Mesothelial cell of epicardium (in vitro differentiated cells): ENCODE data around the gene SLC9A9. TPM values are rescaled to one million over a fixed set of nuclear protein-coding genes. Genes with fewer than 3 reads are reported as not detected.
"Not testable (repeated sequence)": the region's sequence is repeated elsewhere in the genome, so short reads cannot be mapped to it uniquely, and the experiment has no call there.

Experiments used
- DNase-seq, 2 experiments: peaks; one replicate each; pipeline ENCODE4 v3.0.0; 2021; ENCODE audit warnings: low spot score in 2 of 2; ENCODE audit not compliant: unreplicated experiment in 2 of 2
- H3K27ac Mint-ChIP-seq: 2 replicates; pipeline ENCODE4 v1.8.0; 2021; ENCODE audit warnings: mixed read lengths
- H3K27me3 Mint-ChIP-seq: 2 replicates; pipeline ENCODE4 v1.8.0; 2021; ENCODE audit warnings: low read depth, mixed read lengths
- H3K36me3 Mint-ChIP-seq: 2 replicates; pipeline ENCODE4 v1.8.0; 2021; ENCODE audit warnings: mixed read lengths
- H3K4me1 Mint-ChIP-seq: 2 replicates; pipeline ENCODE4 v1.8.0; 2021; ENCODE audit warnings: mixed read lengths
- H3K4me3 Mint-ChIP-seq: 2 replicates; pipeline ENCODE4 v1.8.0; 2021; ENCODE audit warnings: mild to moderate bottlenecking, moderate library complexity, mixed read lengths
- H3K9me3 Mint-ChIP-seq: 2 replicates; pipeline ENCODE4 v1.8.0; 2021; ENCODE audit warnings: mixed read lengths
- CTCF ChIP-seq: fragments of 200-600 bp; sonication (generic); IDR thresholded peaks from one replicate; pipeline ENCODE4 v1.5.0; 2021; ENCODE audit warnings: antibody characterized with exemption; ENCODE audit not compliant: unreplicated experiment
- total RNA-seq: library from RNA; stranded (reverse); gene quantifications from 3 replicates; pipeline ENCODE4 v1.2.1, GENCODE V29; 2021

SLC9A9 gene
- total RNA-seq, 1 donor from 2014 or later: 2.7 TPM

- no peak for DNase-seq
- H3K4me1 Mint-ChIP-seq: peaks cover 2% of the 10 kb centered on the region
- H3K9me3 Mint-ChIP-seq: no peaks in the 10 kb centered on the region
- no peak overlapping the region for H3K27ac Mint-ChIP-seq
- no peak overlapping the region for H3K4me3 Mint-ChIP-seq
- H3K36me3 Mint-ChIP-seq: no peaks in the 10 kb centered on the region
- no peak for TF ChIP-seq CTCF
- peaks cover 3% of the 10 kb centered on the region for H3K27me3 Mint-ChIP-seq
Observed at GRCh38 chr3:143288944-143289343, 559.3 kb downstream of the SLC9A9 start.

GRCh38 chr3:143287403-143287802 is 560.9 kb downstream of the SLC9A9 start:
- H3K36me3 Mint-ChIP-seq: no peaks in the 10 kb centered on the region
- H3K4me1 Mint-ChIP-seq: peaks cover 2% of the 10 kb centered on the region

DNA sequence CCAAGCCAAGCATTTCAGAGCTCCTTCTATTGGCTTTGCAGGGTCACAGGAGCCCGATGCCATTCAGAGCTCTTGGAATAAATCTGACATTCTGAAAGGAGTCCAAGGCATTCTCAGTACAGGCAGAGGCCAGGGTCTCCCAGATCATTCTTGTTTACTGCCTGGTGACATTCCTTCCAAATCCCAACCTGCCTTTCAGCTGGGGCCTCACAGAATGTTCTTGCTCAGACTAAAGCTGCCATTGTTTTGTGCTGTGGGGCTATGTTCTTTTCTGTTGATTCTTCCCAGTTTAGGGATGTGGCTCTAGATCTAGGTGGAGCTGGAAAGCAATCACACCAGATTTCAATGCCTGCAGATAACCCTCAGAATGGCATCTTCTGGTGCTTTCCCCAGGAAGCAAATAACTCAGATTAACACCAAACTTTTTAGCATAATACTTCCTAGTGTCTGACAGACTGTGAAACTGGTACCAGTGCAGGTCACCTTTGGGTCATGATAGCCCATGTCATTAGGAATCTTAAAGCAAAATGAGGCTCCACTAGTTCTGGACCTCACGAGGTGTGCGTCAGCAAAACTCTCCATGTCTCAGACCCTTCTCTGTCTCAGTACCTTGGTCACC is 561.8 kb downstream of the SLC9A9 start:
- Mint-ChIP-seq H3K4me1 (peaks cover 2% of the 10 kb centered on the region), H3K4me3 (no peak overlapping the region), H3K27me3 (peaks cover 3% of the 10 kb centered on the region), H3K27ac (no peak overlapping the region), H3K36me3 (no peaks in the 10 kb centered on the region), H3K9me3 (no peaks in the 10 kb centered on the region)
- no peak for DNase-seq
- TF ChIP-seq CTCF: no peak

More at GRCh38 chr3:143287403-143287802, 560.9 kb downstream of the SLC9A9 start:
- H3K4me3 Mint-ChIP-seq: no peak overlapping the region
- H3K9me3 Mint-ChIP-seq: no peaks in the 10 kb centered on the region
- H3K27me3 Mint-ChIP-seq: peaks cover 3% of the 10 kb centered on the region
- H3K27ac Mint-ChIP-seq: no peak overlapping the region
- no peak for DNase-seq
- TF ChIP-seq CTCF: no peak

DNA sequence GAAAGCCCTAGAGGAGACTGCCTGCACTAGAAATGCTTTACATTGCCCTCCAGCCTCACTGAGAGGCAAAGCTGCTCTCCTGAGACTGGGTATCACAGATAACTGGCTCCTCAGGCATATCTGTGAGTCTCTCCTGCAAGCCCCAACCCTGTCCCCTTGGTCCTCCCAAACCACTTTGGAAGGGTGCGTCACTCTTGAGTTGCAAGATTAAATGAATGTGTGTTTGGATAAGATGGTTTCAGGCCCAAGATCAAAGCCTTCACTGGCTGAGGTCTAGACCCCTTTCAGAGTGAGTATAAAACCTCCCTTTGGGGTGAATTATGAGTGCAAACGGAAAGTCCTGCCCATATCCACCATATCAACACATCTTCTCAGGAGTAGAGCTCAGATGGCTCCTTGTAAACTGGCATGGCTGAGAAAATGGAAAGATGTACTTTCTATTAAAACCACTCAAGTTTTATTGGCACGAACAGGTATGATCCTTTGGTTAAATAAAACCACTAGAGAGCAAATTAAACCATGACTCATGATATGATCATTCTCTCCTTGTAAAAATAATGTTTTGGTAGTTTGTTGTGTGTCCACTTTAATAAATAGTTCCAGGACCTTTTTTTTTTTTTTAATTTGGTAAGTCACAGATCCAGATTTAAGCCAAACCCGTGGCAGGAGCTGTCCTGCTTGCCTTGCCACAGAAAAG is 564.7 kb downstream of the SLC9A9 start:
- Mint-ChIP-seq H3K27me3 (peaks cover 3% of the 10 kb centered on the region), H3K27ac (no peak overlapping the region), H3K36me3 (no peaks in the 10 kb centered on the region), H3K4me3 (no peak overlapping the region), H3K4me1 (peaks cover 2% of the 10 kb centered on the region), H3K9me3 (no peaks in the 10 kb centered on the region)
- no peak for DNase-seq
- no peak for TF ChIP-seq CTCF

GRCh38 chr3:143280984-143281383 is 567.3 kb downstream of the SLC9A9 start:
- no peak for DNase-seq
- no peak overlapping the region for H3K4me3 Mint-ChIP-seq
- no peaks in the 10 kb centered on the region for H3K9me3 Mint-ChIP-seq
- no peaks in the 10 kb centered on the region for H3K4me1 Mint-ChIP-seq
- H3K36me3 Mint-ChIP-seq: no peaks in the 10 kb centered on the region
- H3K27me3 Mint-ChIP-seq: peaks cover 5% of the 10 kb centered on the region
- no peak overlapping the region for H3K27ac Mint-ChIP-seq
- no peak for TF ChIP-seq CTCF

DNA sequence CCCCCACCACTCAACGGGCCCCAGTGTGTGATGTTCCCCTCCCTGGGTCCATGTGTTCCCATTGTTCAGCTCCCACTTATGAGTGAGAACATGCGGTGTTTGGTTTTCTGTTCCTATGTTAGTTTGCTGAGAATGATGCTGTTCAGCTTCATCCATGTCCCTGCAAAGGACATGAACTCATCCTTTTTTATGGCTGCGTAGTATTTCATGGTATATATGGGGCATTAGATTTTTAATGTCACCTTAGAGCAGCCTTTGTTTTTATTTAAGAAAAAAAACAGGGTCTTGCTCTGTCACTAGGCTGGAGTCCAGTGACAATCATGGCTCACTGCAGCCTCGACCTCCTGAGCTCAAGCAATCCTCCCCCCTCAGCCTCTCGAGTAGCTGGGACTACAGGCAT is 568.7 kb downstream of the SLC9A9 start:
- H3K4me1 Mint-ChIP-seq, H3K9me3 Mint-ChIP-seq, H3K36me3 Mint-ChIP-seq, DNase-seq, H3K27ac Mint-ChIP-seq, H3K4me3 Mint-ChIP-seq, H3K27me3 Mint-ChIP-seq: not testable (repeated sequence)
